Panc1 (cell line): ENCODE data around the gene CYB561D1. TPM values are rescaled to one million over a fixed set of nuclear protein-coding genes. Genes with fewer than 3 reads are reported as not detected.

ENCODE experiments used
- ATAC-seq: fragments of 200-7000 bp; cut with Tn5 transposase; 2 replicates; pipeline ENCODE4 v1.9.1; 2020; ENCODE audit warnings: mild to moderate bottlenecking, moderate library complexity
- BruUV-seq: library from RNA; stranded (reverse); fragments of 400-500 nt; replicated peaks from 2 replicates; lab custom pipeline; 2021; lab: Mats Ljungman, UMichigan
- CTCF ChIA-PET: fragments of 300-600 bp; sonication (Branson Sonifier 250); formaldehyde crosslinking; loops from one replicate; lab custom pipeline; 2022; ENCODE audit warnings: antibody characterized with exemption; lab: Charles Lee
- POLR2A ChIA-PET: fragments of 300-600 bp; sonication (Branson Sonifier 250); formaldehyde crosslinking; loops from one replicate; lab custom pipeline; 2022; ENCODE audit warnings: antibody characterized with exemption; lab: Charles Lee
- DNase-seq: peaks from one replicate; pipeline ENCODE4 v3.0.0-alpha.2; 2010; ENCODE audit warnings: low read depth, low spot score
- H3K27ac ChIP-seq: 2 replicates; pipeline ENCODE4 v1.5.1; 2011; ENCODE audit warnings: mild to moderate bottlenecking, low read length, inconsistent platforms
- H3K27me3 ChIP-seq: fragments of 200-500 bp; sonication (Bioruptor generic); 2 replicates; pipeline ENCODE4 v1.6.0; 2014; ENCODE audit warnings: low read length, inconsistent platforms; ENCODE audit not compliant: control insufficient read depth, insufficient read depth
- H3K36me3 ChIP-seq: fragments of 200-500 bp; sonication (Bioruptor generic); 2 replicates; pipeline ENCODE4 v1.5.1; 2014; ENCODE audit warnings: inconsistent platforms, mild to moderate bottlenecking, low read length, moderate library complexity; ENCODE audit not compliant: control insufficient read depth, insufficient read depth
- H3K4me1 ChIP-seq: 2 replicates; pipeline ENCODE4 v1.5.1; 2011; ENCODE audit warnings: inconsistent platforms, mild to moderate bottlenecking, low read length, moderate library complexity; ENCODE audit not compliant: control insufficient read depth, insufficient read depth
- H3K4me3 ChIP-seq, 2 experiments: 2 replicates each; pipeline ENCODE4 v1.5.1; 2011 to 2012; ENCODE audit warnings: low read depth in 2 of 2, low read length in 2 of 2, mild to moderate bottlenecking in 2 of 2, inconsistent platforms in 1 of 2, moderate library complexity in 1 of 2
- H3K9me3 ChIP-seq: fragments of 200-500 bp; sonication (Bioruptor generic); 2 replicates; pipeline ENCODE4 v1.5.1; 2014; ENCODE audit warnings: low read depth, mild to moderate bottlenecking, inconsistent platforms, low read length, moderate library complexity; ENCODE audit not compliant: control insufficient read depth, insufficient read depth
- CTCF ChIP-seq: fragments of 450-650 bp; IDR thresholded peaks from 2 replicates; pipeline ENCODE4 v1.5.1; 2017; ENCODE audit warnings: mild to moderate bottlenecking
- POLR2AphosphoS5 ChIP-seq: IDR thresholded peaks from 2 replicates; pipeline ENCODE4 v1.6.1; 2012; ENCODE audit warnings: mild to moderate bottlenecking, low read depth, low read length, moderate library complexity
- REST ChIP-seq, 2 experiments: IDR thresholded peaks; 2 replicates each; pipeline ENCODE4 v1.6.1; 2011 to 2012; ENCODE audit warnings: low read depth in 2 of 2, control low read depth in 1 of 2, low read length in 1 of 2, mild to moderate bottlenecking in 1 of 2, moderate library complexity in 1 of 2; ENCODE audit not compliant: insufficient read depth in 1 of 2
- SIN3A ChIP-seq: IDR thresholded peaks from 2 replicates; pipeline ENCODE4 v1.6.1; 2012; ENCODE audit warnings: low read depth, mild to moderate bottlenecking, low read length, moderate library complexity, borderline replicate concordance; ENCODE audit not compliant: insufficient read depth
- TCF7L2 ChIP-seq: IDR thresholded peaks from 2 replicates; pipeline ENCODE4 v1.6.1; 2011; ENCODE audit warnings: mild to moderate bottlenecking, low read depth, low read length, inconsistent platforms
- in situ Hi-C: cut with HindIII; loops from 2 replicates; pipeline ENCODE4 v1.10.0; 2016; ENCODE audit warnings: low sequenced_read_pairs, low pct_unique_long_range_greater_than_20kb
- intact Hi-C: fragments of 100-400 bp; cut with micrococcal nuclease; formaldehyde crosslinking; loops from one replicate; pipeline ENCODE4 v1.10.0; 2022; ENCODE audit not compliant: unreplicated experiment
- total RNA-seq: library from RNA; stranded (reverse); gene quantifications from one replicate; pipeline ENCODE4 v1.2.1, GENCODE V29; 2021; ENCODE audit not compliant: unreplicated experiment

Gene CYB561D1
- total RNA-seq, 1 experiment from 2014 or later: 4.5 TPM

- 0 out of 2 replicates have a peak, but pooled peaks have one; percentile 37 for ATAC-seq
- BruUV-seq: TSS peak; percentile 99
Observed at GRCh38 chr1:109547463-109548320, 53.8 kb downstream of the CYB561D1 start.

GRCh38 chr1:109548321-109549267, 54.7 kb downstream of the CYB561D1 start, which contains the start of gene GNAI3:
TSS of gene GNAI3 (plus strand) at chr1:109548615. CDS start at chr1:109548721, 106 bp downstream.
- intact Hi-C loops (loop anchor here (5.0 to 10.0 kb wide), 3 partner anchors 74 to 436 kb away; partner anchors contain the start of gene AHCYL1), in situ Hi-C loops (no loop called here)
- ATAC-seq: peak; percentile 95
- peak; percentile 77 for DNase-seq
- ChIA-PET CTCF (interaction anchor here (1.2 kb wide), 1 partner anchor 91 kb away, joined by 5 read pairs; no protein-coding TSS in a partner anchor), POLR2A (interaction anchor here (0.5 kb wide), 2 partner anchors 49 to 499 kb away, joined by 3 read pairs; no protein-coding TSS in a partner anchor)
- H3K36me3 ChIP-seq: peaks cover 12% of the 10 kb centered on the region; the same call in 1 of the 2 replicates
- no peak for TF ChIP-seq CTCF
- TF ChIP-seq TCF7L2: peak; percentile 54
- TF ChIP-seq REST (IDR thresholded peaks at IDR 0.05; ENCODE audit: insufficient read depth in 1 of 2, low read depth in 2 of 2, low read length in 1 of 2): no peak
- TF ChIP-seq POLR2AphosphoS5: peak; percentile 90
- TF ChIP-seq SIN3A: no peak
- peak within 1 kb of the TSS; percentile 98 for H3K27ac ChIP-seq
- no TSS peak for BruUV-seq
- peak within 1 kb of the TSS; percentile 65 to 94 for H3K4me3 ChIP-seq
- H3K9me3 ChIP-seq: no peaks in the 10 kb centered on the region
- peaks cover 9% of the 10 kb centered on the region; the same call in 1 of the 2 replicates for H3K4me1 ChIP-seq
- H3K27me3 ChIP-seq: no peaks in the 10 kb centered on the region

More at GRCh38 chr1:109547463-109548320, 53.8 kb downstream of the CYB561D1 start:
- no peaks in the 10 kb centered on the region for H3K27me3 ChIP-seq
- no peaks in the 10 kb centered on the region for H3K9me3 ChIP-seq
- ChIA-PET POLR2A (interaction anchor here (0.5 kb wide), 1 partner anchor 500 kb away, joined by 3 read pairs; no protein-coding TSS in a partner anchor), CTCF (interaction anchor here (1.2 kb wide), 1 partner anchor 92 kb away, joined by 5 read pairs; no protein-coding TSS in a partner anchor)
- H3K36me3 ChIP-seq: peaks cover 12% of the 10 kb centered on the region; the same call in 1 of the 2 replicates
- H3K4me1 ChIP-seq: peaks cover 9% of the 10 kb centered on the region; the same call in 1 of the 2 replicates
- in situ Hi-C loops: no loop called here
- intact Hi-C loops: loop anchor here (5.0 to 10.0 kb wide), 3 partner anchors 75 to 437 kb away; partner anchors contain the start of gene AHCYL1
- TF ChIP-seq SIN3A (no peak), TCF7L2 (peak; percentile 78)
- peak overlapping the region; percentile 65 to 94 for H3K4me3 ChIP-seq
- DNase-seq: peak; percentile 7
- peak overlapping the region; percentile 98 for H3K27ac ChIP-seq

Other genes starting within 250 kb of the CYB561D1 start
- 4.1 TPM for gene CELSR2, start 244.6 kb upstream of the CYB561D1 start, total RNA-seq
- 40.6 TPM for gene PSRC1, start 210.9 kb upstream of the CYB561D1 start, total RNA-seq
- not detected for gene MYBPHL, start 187.1 kb upstream of the CYB561D1 start, total RNA-seq
- 25.1 TPM for gene SORT1, start 96.2 kb upstream of the CYB561D1 start, total RNA-seq
- gene PSMA5, start 67.6 kb upstream of the CYB561D1 start, total RNA-seq: 118 TPM
- 0.74 TPM for gene SYPL2, start 27.5 kb upstream of the CYB561D1 start, total RNA-seq
- gene ATXN7L2, start 10.2 kb upstream of the CYB561D1 start, total RNA-seq: 4.9 TPM
- gene AMIGO1, start 15.6 kb downstream of the CYB561D1 start, total RNA-seq: 0.64 TPM
- not detected for gene GPR61, start 45.8 kb downstream of the CYB561D1 start, total RNA-seq
- 6.4 TPM for gene GNAI3, start 54.5 kb downstream of the CYB561D1 start, total RNA-seq
- 0.44 TPM for gene GNAT2, start 125.5 kb downstream of the CYB561D1 start, total RNA-seq
- 85.8 TPM for gene AMPD2, start 125.7 kb downstream of the CYB561D1 start, total RNA-seq
- 22.0 TPM for gene GSTM4, start 162.0 kb downstream of the CYB561D1 start, total RNA-seq
- 10.2 TPM for gene GSTM2, start 174.0 kb downstream of the CYB561D1 start, total RNA-seq
- not detected for gene GSTM1, start 193.7 kb downstream of the CYB561D1 start, total RNA-seq
- not detected for gene GSTM5, start 218.2 kb downstream of the CYB561D1 start, total RNA-seq
- gene GSTM3, start 246.9 kb downstream of the CYB561D1 start, total RNA-seq: 93.1 TPM